Mesodermal cell (in vitro differentiated cells): ENCODE results near the gene ZER1.

Experiments
- H3K27ac ChIP-seq: 2 replicates; pipeline ENCODE4 v1.7.0; 2013; ENCODE audit warnings: mild to moderate bottlenecking, low read depth, low read length, moderate library complexity; ENCODE audit not compliant: severe bottlenecking
- H3K36me3 ChIP-seq: 2 replicates; pipeline ENCODE4 v1.7.1; 2013; ENCODE audit warnings: mild to moderate bottlenecking, low read length, moderate library complexity; ENCODE audit not compliant: control insufficient read depth, insufficient read depth
- H3K4me1 ChIP-seq: one replicate; pipeline ENCODE4 v1.7.1; 2013; ENCODE audit warnings: mild to moderate bottlenecking, low read length; ENCODE audit not compliant: insufficient read depth, control insufficient read depth, poor library complexity, severe bottlenecking
- H3K4me3 ChIP-seq: 2 replicates; pipeline ENCODE4 v1.7.0; 2013; ENCODE audit warnings: low read length, control low read depth, mild to moderate bottlenecking; ENCODE audit not compliant: insufficient read depth, poor library complexity, severe bottlenecking; ENCODE audit errors: extremely low read depth
- H3K9me3 ChIP-seq: 2 replicates; pipeline ENCODE4 v1.7.1; 2013; ENCODE audit warnings: mild to moderate bottlenecking, low read length, moderate library complexity; ENCODE audit not compliant: control insufficient read depth
- WGBS, 2 experiments: methylation state at CpG; one replicate each; pipeline ENCODE4 v1.1.5; 2013; ENCODE audit warnings: missing lambda C conversion rate in 2 of 2; ENCODE audit not compliant: insufficient coverage in 2 of 2; 5-methylcytosine and 5-hydroxymethylcytosine counted together

Gene ZER1

DNA sequence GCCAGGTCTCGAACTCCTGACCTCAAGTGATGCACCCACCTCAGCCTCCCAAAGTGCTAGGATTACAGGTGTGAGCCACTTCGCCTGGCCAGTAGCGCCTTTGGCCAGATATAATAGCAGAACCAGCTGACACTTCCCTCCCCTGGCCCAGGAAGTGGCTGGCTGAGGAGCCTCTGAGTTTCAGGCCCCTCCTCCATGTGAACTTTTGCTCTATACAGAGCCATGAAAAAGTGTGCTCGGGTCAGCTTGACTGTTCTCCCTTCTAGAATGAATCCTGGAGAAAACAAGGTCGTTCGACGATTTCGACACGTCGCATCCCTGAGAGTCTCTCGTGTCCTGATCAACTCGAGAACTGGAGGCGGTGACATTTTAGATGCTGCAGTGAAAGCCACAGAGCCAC, 39.2 kb downstream of the ZER1 start:
- WGBS, 2 experiments: 94% methylated on average over 13 of the region's 13 CpGs
- Histone ChIP-seq H3K27ac (no peak overlapping the region), H3K9me3 (no peaks in the 10 kb centered on the region), H3K4me1 (no peaks in the 10 kb centered on the region), H3K36me3 (peaks cover 17% of the 10 kb centered on the region), H3K4me3 (no peak overlapping the region)

DNA sequence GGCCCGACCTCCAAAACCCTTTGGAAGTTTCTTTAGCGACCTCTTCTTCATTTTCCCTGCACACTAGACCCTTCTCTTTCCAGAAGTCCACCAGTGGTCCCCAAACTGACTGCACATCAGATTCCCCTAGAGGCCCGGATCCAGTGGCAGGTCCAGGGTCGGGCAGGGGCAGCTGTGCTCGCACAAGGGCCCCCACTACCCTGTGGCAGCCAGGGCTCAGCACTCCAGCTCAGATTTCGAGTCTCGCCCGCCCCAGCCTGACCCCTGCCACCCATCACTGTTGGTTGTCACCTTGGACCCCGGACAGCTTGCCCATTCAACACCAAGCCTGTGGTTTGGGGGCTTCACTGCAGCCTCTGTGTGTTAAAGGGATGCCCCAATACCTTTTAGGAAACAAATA, 40.0 kb downstream of the ZER1 start:
- no peak overlapping the region for H3K27ac ChIP-seq
- no peaks in the 10 kb centered on the region for H3K9me3 ChIP-seq
- peaks cover 17% of the 10 kb centered on the region for H3K36me3 ChIP-seq
- 67 to 97% methylated on average over 3 to 6 of the region's 9 CpGs for WGBS, 2 experiments
- no peaks in the 10 kb centered on the region for H3K4me1 ChIP-seq
- H3K4me3 ChIP-seq: no peak overlapping the region

GRCh38 chr9:128731093-128731492, 40.6 kb downstream of the ZER1 start:
- Histone ChIP-seq H3K4me1 (no peaks in the 10 kb centered on the region), H3K36me3 (peaks cover 17% of the 10 kb centered on the region), H3K27ac (no peak overlapping the region), H3K9me3 (no peaks in the 10 kb centered on the region), H3K4me3 (no peak overlapping the region)
- 91 to 92% methylated on average over 11 to 12 of the region's 13 CpGs for WGBS, 2 experiments

DNA sequence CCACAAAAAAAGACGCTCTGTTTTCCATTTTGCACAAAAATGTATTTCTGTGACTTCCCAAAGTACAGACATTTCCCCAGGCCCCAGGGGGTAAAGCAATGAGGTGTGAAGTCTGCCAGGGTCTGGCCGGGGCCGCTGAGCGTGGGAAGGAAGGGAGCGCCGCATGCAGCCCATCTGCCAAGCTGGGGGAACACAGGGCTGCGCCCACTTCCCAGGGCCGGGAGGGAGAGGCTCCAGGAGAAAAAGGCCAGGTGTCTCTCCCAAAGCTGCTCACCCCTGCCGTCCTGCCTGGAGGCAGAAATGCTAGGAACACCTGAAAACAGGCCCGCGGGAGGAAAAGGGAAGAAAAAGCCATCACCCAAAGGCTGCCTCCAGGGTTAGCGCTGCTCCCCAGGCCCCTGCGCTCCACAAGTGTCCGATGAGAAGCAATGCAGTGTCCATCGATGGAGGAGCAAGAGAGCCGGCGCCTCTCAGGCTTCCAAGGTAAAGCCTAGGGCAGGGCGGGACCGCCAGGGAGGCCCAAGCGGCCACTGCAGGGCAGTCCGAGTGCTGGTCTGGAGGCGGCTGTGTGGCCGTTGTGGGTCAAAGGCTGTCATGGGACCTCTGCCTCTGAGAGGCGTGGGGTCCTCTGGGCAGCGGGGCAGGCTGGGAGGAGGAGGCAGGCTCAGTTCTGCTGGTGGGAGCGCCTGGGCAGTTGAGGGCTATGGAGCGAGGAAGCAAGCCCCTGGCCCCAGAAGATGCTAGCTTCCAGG, 41.8 kb downstream of the ZER1 start:
- no peaks in the 10 kb centered on the region for H3K4me1 ChIP-seq
- H3K9me3 ChIP-seq: no peaks in the 10 kb centered on the region
- H3K36me3 ChIP-seq: peaks cover 13% of the 10 kb centered on the region
- WGBS, 2 experiments: 93 to 94% methylated on average over 20 to 26 of the region's 27 CpGs
- H3K27ac ChIP-seq: no peak overlapping the region
- H3K4me3 ChIP-seq: no peak overlapping the region

DNA sequence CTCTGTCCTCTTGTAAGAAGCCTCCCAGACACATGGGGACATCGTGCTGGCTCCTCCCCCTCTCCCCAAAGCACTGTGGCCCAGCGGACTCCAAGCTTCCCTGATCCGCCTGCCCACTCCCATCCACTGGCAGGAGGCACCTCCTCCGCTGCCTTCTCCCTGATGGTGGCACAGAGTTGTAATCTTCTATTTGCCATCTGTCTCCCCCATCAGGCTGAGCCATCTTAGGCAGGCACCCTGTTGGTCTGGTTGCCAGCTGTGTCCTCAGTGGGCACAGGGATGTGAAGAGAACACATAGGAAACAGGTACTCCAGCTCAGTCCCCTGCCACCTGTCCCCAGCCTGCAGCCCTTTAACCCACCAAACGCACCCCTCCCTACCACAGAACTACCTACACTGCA, 42.4 kb downstream of the ZER1 start:
- Histone ChIP-seq H3K9me3 (no peaks in the 10 kb centered on the region), H3K27ac (no peak overlapping the region), H3K4me3 (no peak overlapping the region), H3K36me3 (peaks cover 9% of the 10 kb centered on the region), H3K4me1 (no peaks in the 10 kb centered on the region)
- 77 to 78% methylated on average over 5 of the region's 5 CpGs for WGBS, 2 experiments

GRCh38 chr9:128728298-128728697, 43.4 kb downstream of the ZER1 start:
- Histone ChIP-seq H3K9me3 (no peaks in the 10 kb centered on the region), H3K4me3 (no peak overlapping the region), H3K27ac (no peak overlapping the region), H3K4me1 (no peaks in the 10 kb centered on the region), H3K36me3 (peaks cover 7% of the 10 kb centered on the region)
- WGBS, 2 experiments: 86 to 87% methylated on average over 7 of the region's 7 CpGs

DNA sequence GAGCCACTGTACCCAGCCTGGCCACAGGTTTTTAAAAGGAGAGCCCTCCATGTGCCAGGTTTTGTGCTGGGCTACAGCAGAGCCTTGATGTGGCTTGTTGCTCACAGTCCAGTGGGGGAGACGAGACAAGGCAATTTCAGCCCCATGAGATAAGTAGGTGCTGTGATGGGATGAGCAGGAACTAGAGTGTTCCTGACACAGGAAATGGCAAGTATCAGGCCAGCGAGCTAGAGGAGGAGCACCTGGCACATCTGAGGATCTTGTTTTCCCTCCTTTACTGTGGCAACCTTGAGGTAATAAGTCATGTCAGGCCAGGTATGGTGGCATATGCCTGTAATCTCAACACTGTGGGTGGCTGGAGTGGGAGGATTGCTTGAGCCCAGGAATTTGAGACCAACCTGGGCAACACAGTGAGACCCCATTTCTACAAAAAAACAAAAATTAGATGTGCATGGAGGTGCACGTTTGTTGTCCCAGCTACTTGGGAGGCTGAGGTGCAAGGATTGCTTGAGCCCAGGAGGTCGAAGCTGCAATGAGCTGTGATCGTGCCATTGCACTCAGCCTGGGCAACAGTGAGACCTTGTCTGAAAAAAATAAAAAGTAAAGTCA, 44.0 kb downstream of the ZER1 start:
- H3K9me3 ChIP-seq: no peaks in the 10 kb centered on the region
- H3K36me3 ChIP-seq: peaks cover 7% of the 10 kb centered on the region
- H3K4me3 ChIP-seq: no peak overlapping the region
- H3K27ac ChIP-seq: no peak overlapping the region
- 88 to 97% methylated on average over 4 to 5 of the region's 5 CpGs for WGBS, 2 experiments
- H3K4me1 ChIP-seq: no peaks in the 10 kb centered on the region

DNA sequence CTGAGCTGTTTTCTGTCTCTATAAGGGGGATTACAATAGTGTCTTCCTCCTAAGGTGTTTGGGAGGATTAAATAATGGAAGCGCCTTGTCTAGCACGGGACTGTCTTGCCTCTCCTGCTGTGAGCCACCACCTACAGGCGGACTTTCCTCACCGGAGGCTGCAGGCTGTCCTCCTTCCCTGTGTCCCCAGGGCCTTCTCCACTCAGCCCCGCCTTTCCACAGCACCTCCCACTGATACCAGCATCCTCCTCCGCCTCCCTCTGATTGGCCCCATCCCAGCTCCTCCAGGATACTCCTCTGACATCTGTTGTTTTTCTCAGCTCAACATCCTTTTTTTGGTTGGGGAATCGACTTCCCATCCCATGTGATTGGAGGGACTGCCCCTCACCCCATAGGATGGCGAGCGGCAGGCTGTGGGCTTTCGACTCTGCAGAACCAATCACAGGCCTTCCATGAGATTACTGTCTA, 46.9 kb downstream of the ZER1 start:
- WGBS, 2 experiments: 50 to 62% methylated on average over 4 to 10 of the region's 10 CpGs
- Histone ChIP-seq H3K27ac (no peak overlapping the region), H3K4me1 (no peaks in the 10 kb centered on the region), H3K4me3 (peak overlapping the region; percentile 59), H3K36me3 (peaks cover 22% of the 10 kb centered on the region), H3K9me3 (no peaks in the 10 kb centered on the region)

DNA sequence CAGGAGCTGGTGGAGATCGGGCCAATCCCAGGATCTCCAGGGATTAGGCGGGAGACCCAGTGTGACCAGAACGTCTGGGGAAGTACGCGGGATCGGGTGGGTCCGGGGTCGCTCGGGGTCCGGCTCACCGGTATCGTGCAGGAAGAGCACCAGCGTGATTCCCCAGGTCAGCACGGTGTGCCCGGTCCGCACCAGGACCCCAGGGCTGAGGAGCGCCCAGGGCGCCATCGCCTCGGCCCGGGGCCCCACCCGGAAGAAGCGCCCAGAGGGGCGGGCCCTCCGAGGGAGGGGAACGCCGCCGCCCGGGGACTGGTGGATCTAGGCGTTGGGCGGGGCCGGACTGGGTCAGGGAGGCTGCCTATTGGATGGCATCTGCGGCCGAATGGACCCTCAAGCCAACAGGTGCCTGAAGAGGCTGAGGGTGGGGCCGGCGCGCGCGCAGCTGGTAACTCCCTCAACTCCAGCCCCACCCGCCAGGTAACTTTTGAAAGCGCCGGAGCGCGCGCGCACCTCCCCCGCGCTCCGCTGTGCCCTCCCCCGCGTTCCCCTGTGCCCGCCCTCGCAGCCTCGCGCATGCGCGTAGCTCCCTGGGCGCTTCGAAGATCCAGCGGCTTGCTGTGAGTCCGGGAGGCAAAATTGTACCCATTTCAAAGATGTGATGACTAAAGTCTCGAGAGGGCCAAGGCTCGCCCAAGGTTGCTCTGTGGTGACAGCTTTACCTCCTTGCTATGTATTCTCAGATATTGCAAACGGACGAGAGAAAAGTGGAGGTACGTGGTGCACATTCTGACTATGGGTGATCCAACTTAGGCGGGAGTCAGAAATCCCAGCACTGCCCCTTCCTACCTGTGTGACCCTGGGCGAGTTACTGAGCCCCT, 47.6 kb downstream of the ZER1 start, which contains the start of gene ZDHHC12:
TSS of gene ZDHHC12 (minus strand) at position 262 of the 878 bp plus-strand sequence. CDS start at position 228, 34 bp downstream.
- H3K36me3 ChIP-seq: peaks cover 26% of the 10 kb centered on the region
- H3K27ac ChIP-seq: no peak within 1 kb of the TSS
- H3K9me3 ChIP-seq: no peaks in the 10 kb centered on the region
- peak within 1 kb of the TSS; percentile 59 for H3K4me3 ChIP-seq
- 3% methylated on average over 57 to 65 of the region's 68 CpGs for WGBS, 2 experiments
- no peaks in the 10 kb centered on the region for H3K4me1 ChIP-seq

DNA sequence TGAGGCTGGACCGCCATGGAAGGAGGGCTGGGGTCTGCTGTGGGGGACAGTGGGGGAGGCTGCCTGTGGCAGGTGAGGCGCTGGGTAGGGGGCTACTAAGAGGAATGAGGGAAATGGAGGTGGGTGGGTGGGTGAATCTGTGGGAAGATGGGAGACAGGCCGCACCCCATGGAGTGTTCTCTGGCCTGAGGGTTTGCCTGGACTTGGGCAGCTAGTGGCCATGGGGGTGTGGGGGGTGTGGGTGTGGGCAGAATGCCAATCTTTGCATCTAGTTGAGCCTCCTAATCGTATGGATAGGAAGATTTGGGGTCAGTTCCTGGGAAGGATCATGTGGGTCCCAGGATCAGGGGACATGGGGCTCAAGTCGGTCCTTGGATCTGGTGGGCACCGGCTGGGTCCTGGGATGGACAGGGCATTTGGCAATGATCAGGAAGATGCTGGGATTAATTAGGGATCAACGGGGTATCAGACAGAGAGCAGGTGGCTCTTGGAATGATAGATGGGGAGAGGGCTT, 48.3 kb downstream of the ZER1 start:
- no peaks in the 10 kb centered on the region for H3K4me1 ChIP-seq
- WGBS, 2 experiments: 40 to 48% methylated on average over 7 of the region's 7 CpGs
- H3K27ac ChIP-seq: no peak overlapping the region
- H3K4me3 ChIP-seq: peak overlapping the region; percentile 59
- H3K9me3 ChIP-seq: no peaks in the 10 kb centered on the region
- H3K36me3 ChIP-seq: peaks cover 29% of the 10 kb centered on the region
